ENCODE results near the gene DUSP10.
A peak's percentile ranks its signal among the peaks of the same experiment; 100 is the strongest.

Gene DUSP10

DNA sequence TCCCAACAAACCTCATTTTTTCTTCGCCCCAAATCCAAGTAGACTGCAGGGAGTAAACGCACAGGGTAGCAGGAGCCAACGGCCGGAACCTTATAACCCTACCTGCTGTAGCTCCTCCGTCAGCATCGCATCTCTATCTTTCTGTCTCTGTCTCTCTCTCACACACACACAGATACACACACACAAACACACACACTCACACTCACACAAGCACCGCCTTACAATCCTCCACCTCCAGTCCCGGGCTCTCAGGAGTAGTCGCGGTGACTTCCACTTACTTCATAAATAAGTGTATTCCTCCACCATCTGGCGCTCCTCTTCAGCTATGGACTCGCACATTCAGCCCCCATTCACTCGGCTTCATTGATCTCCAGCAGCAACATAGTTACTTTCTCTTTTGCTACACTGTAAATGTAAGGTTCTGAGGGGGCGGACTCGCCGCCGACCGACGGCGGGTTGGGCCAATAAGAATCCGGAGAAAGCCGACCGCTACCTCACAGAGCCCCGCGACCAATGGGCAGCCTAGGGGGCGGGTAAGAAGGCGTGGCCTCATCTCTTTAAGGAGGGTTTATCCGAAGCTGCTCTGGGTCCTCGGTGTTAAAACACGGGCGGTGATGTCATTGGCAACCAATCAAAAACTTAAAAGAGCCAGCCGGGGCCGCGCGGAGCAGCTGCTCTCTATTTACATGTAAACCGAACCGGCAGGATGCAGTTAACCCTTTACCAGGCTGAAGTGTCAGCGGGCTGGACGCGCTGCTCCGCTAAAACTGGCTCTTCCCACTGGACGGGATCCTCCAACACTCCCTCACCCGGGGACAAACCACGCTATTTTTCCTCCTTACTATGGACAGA is at the start of gene DUSP10:
TSS of gene DUSP10 (minus strand) at position 387 of the 852 bp plus-strand sequence. CDS start 2,345 bp downstream, outside the sequence.
- peak; percentile 70 to 99 (median 97) for DNase-seq

DNA sequence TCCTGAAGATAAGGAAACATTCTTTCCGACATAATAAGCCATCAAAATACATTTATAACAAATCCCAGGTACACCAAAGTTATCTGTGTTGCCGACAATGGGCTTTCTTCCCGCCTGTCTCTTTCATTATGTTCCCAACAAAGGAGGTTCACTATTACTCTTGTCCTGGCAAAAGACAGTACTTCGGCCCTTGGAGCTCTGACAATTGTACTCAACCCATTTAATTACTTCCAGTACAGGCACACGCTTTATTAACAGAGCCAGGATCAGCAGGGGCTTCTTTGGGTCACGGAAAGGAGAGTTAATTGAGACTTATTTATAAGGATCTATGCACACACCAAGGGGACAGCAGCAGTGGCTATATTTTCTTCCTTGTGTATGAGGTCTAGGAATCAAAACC is 46.6 kb upstream of the DUSP10 start:
- DNase-seq, result no peak

DNA sequence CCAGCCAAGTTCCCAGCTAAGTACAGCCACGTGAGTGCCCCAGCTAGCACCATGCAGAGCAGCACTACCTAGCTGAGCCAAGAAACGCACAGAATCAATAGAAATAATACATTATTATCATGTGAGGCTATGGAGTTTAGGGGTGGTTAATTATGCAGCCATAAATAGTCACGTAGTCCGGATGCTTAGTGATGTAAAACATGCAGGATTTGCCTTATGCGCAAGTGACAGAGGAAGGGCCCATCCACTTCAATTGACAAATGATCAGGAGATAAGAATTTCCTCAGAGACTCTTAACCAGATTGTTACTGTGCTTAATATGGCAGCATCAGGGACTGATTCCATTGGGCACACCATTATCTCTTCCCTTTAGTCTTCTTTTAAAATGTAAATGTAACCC is 44.8 kb upstream of the DUSP10 start:
- DNase-seq, result no peak

DNA sequence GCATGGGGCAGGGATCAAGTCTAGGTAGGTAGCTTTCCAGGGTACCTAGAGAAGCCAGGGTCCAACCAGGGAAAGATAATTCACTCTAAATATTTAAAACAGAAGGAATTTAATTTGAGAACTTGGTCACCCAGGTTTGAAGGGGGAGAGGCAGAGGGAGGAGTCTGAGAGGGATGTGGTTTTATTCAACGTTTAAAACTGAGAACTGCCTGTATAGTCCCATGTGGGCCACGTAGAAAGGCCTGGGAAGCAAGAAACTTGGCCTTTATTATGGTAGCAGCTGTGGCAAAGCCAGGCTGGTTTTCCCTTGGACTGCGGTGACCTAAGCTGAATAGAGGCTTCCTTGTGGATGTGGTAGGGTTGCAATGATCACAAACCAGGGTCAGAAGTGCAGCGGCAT is 42.0 kb upstream of the DUSP10 start:
- DNase-seq, result no peak

DNA sequence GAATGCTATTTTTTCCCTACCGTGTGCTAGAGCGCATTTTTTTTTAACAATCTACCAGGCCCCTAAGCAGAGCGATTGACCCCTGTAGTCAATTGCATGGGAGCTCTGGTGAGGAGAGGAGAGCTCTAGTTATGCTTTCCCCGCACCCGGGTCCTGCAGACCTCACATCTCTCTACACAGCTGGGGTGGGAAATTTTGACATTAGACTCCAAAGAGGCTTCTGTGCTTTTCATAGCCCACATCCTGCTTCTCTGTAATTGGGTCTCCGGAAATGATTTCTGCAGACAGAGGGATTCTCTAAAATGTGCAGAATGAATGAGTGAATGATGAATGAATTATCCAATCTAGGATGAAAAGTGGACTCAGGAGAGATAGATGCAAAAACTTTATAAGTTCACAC is 41.5 kb upstream of the DUSP10 start:
- no peak for DNase-seq

DNA sequence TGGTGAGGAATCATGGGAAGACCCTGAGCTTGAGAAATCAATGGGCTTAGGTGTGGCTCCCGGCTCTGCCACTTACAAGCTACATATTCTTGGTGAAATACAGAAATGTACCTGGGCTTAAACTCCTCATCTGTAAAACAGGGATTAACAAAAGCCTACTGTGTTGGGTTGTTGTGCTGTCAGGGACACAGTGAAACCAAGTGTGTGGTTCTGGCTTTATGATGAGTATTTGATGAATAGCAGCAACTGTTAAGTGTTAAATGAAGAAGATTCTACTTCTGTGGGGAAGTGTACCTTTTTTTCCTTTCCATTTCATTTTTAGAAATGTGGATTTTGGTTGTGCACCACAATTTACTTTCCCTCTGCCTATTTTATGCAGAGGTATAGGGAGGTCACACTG is 41.1 kb upstream of the DUSP10 start:
- no peak for DNase-seq

DNA sequence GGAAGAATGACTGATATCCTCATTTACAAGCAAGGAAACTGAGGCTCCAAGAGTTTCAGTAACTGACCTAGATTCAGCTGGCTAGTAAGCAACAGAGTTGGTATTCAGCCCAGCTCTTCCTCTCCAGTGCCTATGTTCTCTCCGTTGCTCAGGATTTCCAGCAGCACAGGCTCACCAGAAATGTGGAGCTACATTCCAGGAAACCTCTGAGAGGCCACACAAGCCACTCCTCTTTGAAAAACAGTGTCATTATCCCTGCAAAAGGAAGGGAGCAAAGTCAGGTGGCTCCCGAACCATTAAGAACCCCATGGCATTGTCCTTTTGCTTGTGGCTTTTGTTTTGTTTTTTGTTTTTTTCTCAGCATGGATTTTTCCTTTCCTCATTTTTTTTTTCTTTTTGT is 40.6 kb upstream of the DUSP10 start:
- DNase-seq, result peak in 4 of 58 donors; percentile 5 to 34 (median 8)

DNA sequence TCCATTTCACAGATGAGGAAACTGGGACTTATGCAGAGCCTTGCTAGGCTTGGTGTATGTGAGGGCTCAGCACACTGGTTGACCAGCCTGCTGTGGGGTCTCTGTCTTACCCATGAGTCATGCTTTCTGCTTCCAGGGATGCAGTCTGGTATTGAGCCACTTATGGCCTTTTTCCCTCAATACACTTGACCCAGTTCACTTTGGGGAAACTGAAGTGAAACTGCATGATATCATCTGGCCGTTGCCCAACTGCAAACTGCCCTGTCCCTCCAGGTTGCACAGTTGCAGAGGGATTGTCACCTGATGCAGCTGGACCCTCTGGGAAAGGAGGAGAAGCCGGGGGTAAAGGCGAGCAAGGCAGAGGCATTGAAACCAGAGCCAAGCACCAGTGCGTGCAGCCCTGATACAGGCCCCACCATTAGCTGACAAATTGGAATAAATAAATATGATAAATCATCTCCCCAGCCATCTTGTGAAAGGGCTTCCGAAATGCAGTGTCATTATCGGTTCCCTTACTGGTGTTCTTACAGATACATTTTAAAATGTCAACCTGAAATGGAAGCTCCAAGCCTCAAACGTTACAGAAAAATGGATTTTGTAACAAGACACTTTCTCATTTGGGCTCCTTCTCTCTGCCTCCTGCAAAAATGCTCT is 39.3 kb upstream of the DUSP10 start:
- no peak for DNase-seq

DNA sequence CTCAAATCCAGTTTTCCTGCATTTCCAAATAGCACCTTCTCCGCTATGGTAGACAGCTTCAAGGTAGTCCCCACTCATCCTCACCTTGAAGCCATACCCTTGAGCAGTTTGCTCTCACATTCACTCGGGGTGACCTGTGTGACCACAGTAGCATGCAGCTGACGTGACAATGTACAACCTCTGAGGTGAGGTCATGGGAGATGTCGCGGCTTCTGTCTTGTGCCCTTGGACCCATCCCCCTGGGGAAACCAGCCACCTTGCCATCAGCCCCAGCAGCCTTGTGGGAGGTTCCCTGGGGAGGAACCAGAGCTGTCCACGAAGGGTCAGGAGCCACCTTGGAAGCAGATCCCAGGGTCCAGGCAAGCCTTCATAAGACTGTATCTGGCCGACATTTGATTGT is 38.3 kb upstream of the DUSP10 start:
- DNase-seq, result no peak

DNA sequence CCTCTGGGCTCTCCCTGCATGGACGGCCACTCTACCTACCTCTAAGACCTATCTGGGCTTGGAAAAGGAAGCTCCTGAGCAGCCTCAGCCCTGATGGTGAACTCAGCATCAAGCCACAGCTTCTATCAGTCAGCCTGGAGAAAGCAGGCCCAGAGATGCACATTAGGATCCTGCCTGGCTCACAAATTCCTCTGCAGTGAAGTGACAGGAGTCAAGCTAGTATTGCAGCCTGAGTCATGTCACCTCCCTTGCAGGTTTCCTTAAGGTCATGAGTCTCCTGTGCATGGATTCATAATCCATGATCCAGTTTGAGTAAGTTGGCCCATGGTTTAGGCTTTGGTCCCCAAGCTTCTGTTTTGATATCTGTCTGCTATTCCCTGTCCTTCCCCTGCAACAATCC is 37.9 kb upstream of the DUSP10 start:
- no peak for DNase-seq

DNA sequence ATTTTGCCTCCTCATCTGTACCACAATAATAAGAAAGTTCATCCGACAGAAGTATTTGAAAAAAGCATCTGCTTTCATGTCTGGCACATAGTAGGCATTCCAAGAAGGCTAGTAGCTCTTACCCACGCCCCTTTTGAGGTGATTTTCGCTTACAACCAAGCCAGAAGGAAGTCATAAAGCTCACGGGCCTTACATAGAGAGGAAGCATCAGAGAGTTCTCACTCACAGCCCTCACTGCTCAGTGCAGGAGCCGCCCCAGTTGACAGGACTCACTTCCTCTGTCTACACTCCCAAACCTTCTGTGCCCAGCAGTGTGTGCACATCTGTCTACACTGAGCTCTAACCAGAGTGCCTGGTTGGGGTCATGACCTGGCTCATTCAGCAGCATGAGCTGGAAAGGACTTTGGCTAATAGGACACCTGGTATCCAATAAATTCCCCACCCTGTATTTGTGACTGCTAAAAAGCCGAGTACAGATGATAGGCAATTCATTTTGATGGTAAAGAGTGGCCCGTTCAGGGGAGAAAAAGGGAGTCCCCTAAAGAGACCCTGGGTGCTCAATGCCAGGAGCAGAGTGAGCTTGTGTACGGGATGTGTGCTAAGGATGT is 36.8 kb upstream of the DUSP10 start:
- DNase-seq, result no peak

DNA sequence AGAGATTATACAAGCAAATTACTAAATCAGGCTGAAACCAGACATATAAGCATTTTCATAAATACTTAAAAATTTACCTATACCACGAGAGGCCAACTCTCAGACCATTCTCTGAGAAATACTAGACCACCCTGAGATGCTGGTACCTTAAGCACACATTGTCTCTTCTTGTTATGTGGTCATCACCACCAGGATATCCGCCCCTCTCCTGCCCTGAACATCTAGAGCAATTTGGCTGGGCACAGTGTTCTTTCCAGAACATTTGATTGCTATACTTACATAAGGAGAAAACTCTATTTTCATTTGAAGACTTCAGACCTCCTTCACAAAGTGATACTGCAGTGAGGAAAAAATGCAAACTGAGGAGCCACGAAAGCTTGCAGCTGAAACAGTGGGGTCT is 36.2 kb upstream of the DUSP10 start:
- no peak for DNase-seq

DNA sequence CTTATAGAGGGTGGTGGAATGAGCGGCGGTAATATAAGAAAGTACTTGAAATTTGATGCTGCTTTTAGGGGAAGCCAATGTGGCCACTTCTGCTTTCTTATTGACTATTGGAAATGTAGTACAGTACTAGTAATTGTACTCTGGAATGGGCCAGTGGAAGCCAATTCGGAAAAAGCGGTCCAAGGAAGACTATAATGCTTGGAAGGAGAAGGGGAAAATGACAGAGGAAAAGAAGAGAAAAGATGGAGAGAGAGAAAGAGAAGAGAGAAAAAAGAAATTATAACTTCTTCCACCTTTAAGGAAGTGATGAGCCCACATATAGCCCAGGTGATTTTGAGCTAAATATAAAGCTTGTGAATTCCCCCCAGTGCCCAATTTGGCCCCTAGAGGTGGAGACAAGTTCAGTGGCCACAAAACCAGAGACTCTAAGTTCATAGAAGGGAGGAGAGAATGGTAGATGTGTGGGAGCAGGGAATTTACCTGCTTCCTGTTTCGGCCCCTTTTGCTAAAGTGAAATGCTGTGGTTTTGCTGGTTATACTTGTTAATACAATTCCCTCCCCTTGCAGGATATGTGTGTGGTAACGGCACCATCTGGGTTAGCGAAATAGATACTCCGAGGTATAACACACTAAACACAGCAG is 35.7 kb upstream of the DUSP10 start:
- DNase-seq, result no peak

DNA sequence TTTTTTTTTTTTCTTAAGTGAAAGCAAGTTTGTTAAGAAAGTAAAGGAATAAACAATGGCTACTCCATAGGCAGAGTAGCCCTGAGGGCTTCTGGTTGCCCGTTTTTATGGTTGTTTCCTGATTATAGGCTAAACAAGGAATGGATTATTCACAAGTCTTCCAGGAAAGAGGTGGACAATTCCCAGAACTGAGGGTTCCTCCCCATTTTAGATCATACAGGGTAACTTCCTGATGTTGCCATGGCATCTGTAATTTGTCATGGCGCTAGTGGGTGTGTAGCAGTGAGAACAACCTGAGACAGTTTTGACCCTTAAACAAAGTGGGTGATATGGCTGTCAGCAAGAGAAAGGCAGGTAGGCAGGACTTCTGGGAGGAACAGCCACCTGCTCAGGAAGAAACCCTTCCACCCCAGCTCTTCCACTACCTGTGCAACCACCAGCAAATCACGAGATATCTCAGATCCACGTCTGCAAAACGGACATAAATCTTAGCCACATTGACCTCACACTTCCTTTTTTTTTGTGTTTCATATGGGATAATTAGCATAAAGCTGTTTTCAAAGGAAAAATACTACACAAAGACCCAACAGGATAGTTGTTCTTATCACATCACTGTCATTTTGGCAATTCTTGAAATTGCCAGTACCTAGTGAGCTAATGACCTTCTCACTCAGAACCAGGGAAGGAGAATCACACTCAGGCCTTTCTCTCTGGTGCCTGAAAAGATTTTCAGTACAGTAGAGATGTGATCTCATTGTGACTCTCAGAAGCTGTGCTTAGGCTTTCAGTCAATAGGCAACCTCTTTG is 34.8 kb upstream of the DUSP10 start:
- DNase-seq, result no peak

DNA sequence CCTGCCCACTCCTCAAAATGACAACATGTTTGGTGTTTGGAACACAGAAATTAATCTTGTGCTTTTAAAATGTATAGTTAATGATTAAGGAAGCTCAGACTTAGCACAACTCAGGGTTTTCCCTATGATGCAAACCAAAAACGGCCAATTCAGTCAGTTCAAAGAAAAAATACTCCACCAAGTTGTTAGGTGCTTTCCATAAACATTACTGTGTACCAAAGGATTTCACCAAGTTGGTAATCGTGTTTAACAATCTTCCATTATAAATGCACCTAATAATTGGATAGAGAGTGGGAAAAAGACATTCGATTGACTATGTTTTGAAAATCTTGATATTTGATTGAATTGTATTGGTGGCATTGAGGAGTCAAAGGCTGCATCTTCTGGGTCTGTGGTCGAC is 33.3 kb upstream of the DUSP10 start:
- DNase-seq, result no peak

DNA sequence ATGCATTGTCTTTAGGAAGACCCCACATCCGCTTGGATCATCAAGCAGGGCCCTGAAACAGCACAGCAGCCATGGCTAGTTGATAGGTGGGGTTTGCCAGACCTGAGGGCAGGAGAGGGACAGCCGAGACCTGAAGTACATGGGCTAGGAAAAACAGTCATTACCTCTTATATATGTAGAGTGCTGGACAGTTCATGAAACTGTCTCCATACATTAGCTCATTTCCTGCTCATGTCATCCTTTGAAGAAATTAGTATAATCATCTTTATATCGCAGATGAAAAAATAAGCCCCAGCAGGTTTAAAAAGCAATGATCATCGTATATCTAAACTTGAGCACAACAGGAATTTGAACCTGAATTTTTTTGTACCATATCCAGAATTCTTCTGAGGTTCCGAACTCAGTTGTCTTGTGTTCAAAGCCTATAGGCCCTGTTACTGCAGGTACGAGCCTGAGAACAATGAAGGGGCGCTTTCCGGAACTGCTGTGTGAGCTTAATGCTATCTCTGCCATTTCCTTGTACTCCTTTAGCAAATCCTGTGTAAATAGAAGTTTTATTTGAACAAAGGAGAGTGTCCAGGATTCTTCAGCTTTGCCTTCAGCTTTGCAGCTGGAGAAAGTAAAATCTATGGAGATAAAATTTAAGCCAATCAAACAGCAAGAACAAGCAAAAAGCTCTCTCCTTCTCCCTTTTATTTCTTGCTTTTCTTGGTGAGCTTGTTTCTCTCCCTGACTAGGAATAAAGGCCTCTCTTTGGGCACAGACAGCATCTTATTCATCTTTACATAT is 32.4 kb upstream of the DUSP10 start:
- DNase-seq, result no peak

DNA sequence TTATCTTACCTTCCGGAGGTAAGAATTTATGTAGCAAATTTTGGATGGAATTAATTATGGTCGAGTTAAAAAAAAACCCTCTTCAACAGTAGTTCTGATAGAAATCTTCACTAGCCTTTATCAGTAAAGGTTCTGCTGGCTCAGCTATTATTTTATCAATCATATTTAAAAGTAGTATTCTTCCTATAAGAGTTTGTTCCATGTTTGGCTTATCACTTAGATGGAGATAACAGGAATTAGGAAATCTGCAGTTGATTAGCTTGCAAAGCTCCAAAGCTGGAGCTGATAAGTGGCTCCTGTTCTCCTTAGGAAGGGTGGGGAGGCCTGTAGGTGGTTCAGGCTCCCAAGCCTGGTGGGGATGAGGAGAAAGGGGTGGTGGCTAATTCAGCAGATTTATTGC is 31.5 kb upstream of the DUSP10 start:
- no peak for DNase-seq

DNA sequence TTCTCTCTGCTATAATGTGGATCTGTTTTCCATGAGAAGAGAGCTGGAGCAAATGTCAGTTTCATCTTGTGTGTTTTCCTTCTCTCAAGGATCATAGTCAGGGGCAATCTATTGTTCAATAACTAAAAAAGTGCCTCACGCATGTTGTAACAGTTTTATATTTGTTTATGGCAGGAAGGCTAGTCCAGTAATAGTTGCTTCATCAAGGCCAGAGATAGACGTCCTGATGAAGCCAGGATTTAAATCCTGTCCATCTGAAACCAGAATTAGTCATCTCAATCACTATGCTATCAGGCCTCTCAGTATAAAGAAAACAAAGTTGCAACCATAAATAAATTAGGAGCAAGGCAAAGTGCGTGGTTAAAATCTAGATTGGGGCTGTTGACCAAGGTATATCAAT is 30.2 kb upstream of the DUSP10 start:
- DNase-seq, result no peak

DNA sequence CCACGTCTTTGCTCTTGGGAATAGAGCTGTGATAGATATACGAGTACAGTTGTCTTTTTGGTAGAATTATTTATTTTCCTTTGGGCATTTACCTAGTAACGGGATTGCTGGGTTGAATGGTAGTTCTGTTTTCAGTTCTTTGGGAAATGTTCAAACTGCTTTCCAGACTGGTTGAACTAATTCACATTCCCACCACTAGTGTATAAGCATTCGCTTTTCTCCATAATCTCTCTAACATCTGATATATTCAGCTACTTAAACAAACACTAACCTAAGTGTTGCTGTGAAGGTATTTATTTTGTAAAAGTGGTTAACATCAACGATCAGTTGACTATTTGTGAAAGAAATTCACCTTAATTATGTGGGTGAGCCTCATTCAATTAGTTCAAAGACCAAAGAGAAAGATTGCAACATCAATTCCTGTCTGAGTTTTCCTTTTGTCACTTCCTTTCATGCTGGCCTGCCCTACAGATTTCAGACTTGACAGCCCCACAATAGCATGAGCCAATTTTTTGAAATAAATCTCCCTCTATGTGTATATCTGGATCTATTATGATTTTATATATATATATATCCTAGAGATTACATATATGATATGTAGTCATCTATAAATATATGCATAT is 26.7 kb upstream of the DUSP10 start:
- DNase-seq, result no peak

DNA sequence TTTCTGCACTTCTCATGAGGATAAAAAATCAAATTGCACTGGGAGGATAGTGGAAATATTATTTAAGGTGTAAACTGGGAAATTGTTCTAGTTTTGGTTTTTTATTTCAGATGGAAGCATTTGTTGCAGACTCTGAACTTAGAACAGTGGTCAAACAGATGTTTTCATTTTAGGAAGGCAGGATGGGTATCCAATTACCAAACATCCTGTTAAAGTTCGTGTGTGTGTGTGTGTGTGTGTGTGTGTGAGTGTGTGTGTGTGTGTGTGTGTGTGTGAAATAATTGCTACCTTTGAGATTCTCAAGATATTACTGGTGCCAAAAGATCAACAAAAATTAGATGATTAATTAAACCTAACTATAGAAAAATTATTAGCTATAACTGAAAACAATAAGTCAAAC is 24.3 kb upstream of the DUSP10 start:
- DNase-seq, result no peak

Measured in anterior cingulate cortex (tissue), 58 donors.